Activated T-helper 1 cell treated with anti-CD3 and anti-CD28 coated beads, Interleukin-12 subunit alpha, Interleukin-12 subunit beta, Interleukin-2, Interleukin-4 antibody, amounts not matched to agents 30 ng/mL and 10 ng/mL and 1 ng/mL, durations not matched to agents 14 hours and 24 hours and 36 hours (primary cell): ENCODE measurements around the gene ZSWIM4. TPM values are rescaled to one million over a fixed set of nuclear protein-coding genes. Genes with fewer than 3 reads are reported as not detected.
A peak's percentile ranks its signal among the peaks of the same experiment; 100 is the strongest.
"Not testable (repeated sequence)": the region's sequence is repeated elsewhere in the genome, so short reads cannot be mapped to it uniquely, and the experiment has no call there.

Experiments
- DNase-seq: peaks from one replicate; pipeline ENCODE4 v3.0.0; 2021; ENCODE audit warnings: low spot score
- H3K27ac Mint-ChIP-seq: one replicate; pipeline ENCODE4 v1.8.0; 2021; ENCODE audit warnings: mild to moderate bottlenecking, mixed read lengths
- H3K27me3 Mint-ChIP-seq: one replicate; pipeline ENCODE4 v1.8.0; 2022; ENCODE audit warnings: mild to moderate bottlenecking, moderate library complexity, mixed read lengths; ENCODE audit not compliant: insufficient read depth
- H3K36me3 Mint-ChIP-seq: one replicate; pipeline ENCODE4 v1.8.0; 2021; ENCODE audit warnings: low read depth, mixed read lengths
- H3K4me1 Mint-ChIP-seq: one replicate; pipeline ENCODE4 v1.8.0; 2021; ENCODE audit warnings: low read depth, mixed read lengths
- H3K4me3 Mint-ChIP-seq: one replicate; pipeline ENCODE4 v1.8.0; 2021; ENCODE audit warnings: mild to moderate bottlenecking, moderate library complexity, mixed read lengths
- H3K9me3 Mint-ChIP-seq: one replicate; pipeline ENCODE4 v1.8.0; 2021; ENCODE audit warnings: mixed read lengths
- intact Hi-C: fragments of 100-400 bp; cut with micrococcal nuclease; formaldehyde crosslinking; loops from one replicate; pipeline ENCODE4 v1.15.1; 2024
- total RNA-seq: library from RNA; stranded (reverse); gene quantifications from 2 replicates; pipeline ENCODE4 v1.2.3, GENCODE V29; 2022

Gene ZSWIM4
- total RNA-seq, 1 donor from 2014 or later: 7.9 TPM

DNA sequence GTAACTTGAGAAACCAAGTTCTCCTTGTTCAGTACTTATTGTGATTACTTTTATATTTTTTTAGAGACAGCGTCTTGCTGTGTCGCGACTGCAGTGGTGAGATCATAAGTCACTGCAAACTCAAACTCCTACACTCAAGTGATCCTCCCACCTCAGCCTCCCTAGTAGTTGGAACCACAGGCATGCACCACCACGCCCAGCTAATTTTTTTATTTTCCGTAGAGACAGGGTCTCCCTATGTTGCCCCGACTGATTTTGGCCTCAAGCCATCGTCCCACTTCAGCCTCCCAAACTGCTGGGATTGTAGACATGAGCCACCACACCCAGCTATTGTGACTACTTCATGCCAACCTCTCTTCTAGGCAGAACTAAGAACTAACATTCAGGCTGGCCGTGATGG, 12.7 kb upstream of the ZSWIM4 start:
- Mint-ChIP-seq H3K4me1 (peaks cover 18% of the 10 kb centered on the region), H3K27me3 (no peaks in the 10 kb centered on the region), H3K4me3 (no peak overlapping the region), H3K9me3 (no peaks in the 10 kb centered on the region), H3K27ac (no peak overlapping the region), H3K36me3 (peaks cover 15% of the 10 kb centered on the region)
- DNase-seq: no peak
- intact Hi-C loops: no loop called here

DNA sequence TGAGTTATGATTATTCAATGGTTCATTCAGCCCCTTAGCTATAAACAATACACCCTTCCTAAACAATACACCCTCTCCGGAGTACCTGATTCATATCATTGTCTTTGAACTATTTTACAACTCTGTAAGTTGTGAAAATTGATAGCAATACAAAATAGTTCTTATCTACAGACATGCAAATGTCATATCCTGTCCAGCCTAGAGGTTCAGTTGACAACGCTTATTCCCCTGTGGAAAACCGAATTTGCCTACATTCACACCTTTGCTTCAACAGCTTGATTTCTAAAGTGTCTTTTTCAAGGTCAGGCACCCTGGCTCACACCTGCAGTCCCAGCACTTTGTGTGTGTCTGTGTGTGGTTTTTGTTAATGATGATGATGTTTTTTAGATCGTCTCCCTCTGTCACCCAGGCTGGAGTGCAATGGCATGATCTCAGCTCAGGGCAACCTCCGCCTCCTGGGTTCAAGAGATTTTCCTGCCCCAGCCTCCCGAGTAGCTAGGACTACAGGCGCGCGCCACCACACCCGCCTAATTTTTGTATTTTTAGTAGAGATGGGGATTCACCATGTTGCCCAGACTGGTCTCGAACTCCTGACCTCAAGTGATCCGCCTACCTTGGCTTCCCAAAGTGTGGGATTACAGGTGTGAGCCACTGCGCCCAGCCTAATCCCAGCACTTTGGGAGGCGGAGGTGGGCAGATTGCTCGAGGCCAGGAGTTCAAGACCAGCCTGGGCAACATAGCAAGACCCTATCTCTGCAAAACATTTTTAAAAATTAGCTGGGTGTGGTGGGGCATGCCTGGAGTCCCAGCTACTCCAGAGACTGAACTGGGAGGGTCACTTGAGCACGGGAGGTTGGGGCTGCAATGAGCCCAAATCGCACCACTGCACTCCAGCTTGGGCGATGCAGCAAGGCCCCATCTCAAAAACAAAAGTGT, 11.4 kb upstream of the ZSWIM4 start:
- H3K36me3 Mint-ChIP-seq: peaks cover 5% of the 10 kb centered on the region
- no peak overlapping the region for H3K4me3 Mint-ChIP-seq
- H3K27me3 Mint-ChIP-seq: no peaks in the 10 kb centered on the region
- DNase-seq: no peak
- no peak overlapping the region for H3K27ac Mint-ChIP-seq
- no peaks in the 10 kb centered on the region for H3K9me3 Mint-ChIP-seq
- intact Hi-C loops: loop anchor here (2.0 kb wide), 1 partner anchor 55 kb away; no protein-coding TSS in a partner anchor
- H3K4me1 Mint-ChIP-seq: peaks cover 26% of the 10 kb centered on the region

- Mint-ChIP-seq H3K4me3 (peak overlapping the region; percentile 15), H3K27me3 (no peaks in the 10 kb centered on the region), H3K4me1 (peaks cover 31% of the 10 kb centered on the region), H3K36me3 (no peaks in the 10 kb centered on the region), H3K27ac (peak overlapping the region; percentile 55), H3K9me3 (no peaks in the 10 kb centered on the region)
- peak; percentile 45 for DNase-seq
- intact Hi-C loops: loop anchor here (1.0 to 5.0 kb wide), 4 partner anchors 10 to 508 kb away; partner anchors contain the start of gene ZSWIM4
These were observed 10.4 kb upstream of the ZSWIM4 start for GRCh38 chr19:13784731-13785452.

GRCh38 chr19:13788991-13789390, 6.3 kb upstream of the ZSWIM4 start:
- Mint-ChIP-seq H3K4me1 (peaks cover 32% of the 10 kb centered on the region), H3K27me3 (no peaks in the 10 kb centered on the region), H3K27ac (peak overlapping the region; percentile 87), H3K36me3 (no peaks in the 10 kb centered on the region), H3K9me3 (no peaks in the 10 kb centered on the region), H3K4me3 (peak overlapping the region; percentile 45)
- intact Hi-C loops: loop anchor here (5.0 kb wide), 1 partner anchor 512 kb away; no protein-coding TSS in a partner anchor
- DNase-seq: peak; percentile 19

GRCh38 chr19:13790354-13790753, 4.9 kb upstream of the ZSWIM4 start:
- peak overlapping the region; percentile 71 for H3K27ac Mint-ChIP-seq

GRCh38 chr19:13793317-13793716, 1.9 kb upstream of the ZSWIM4 start:
- intact Hi-C loops, H3K27me3 Mint-ChIP-seq, H3K36me3 Mint-ChIP-seq, H3K9me3 Mint-ChIP-seq, DNase-seq, H3K27ac Mint-ChIP-seq: not testable (repeated sequence)
- Mint-ChIP-seq H3K4me1 (peaks cover 42% of the 10 kb centered on the region), H3K4me3 (peak overlapping the region; percentile 99)

More at GRCh38 chr19:13790354-13790753, 4.9 kb upstream of the ZSWIM4 start:
- Mint-ChIP-seq H3K4me1 (peaks cover 35% of the 10 kb centered on the region), H3K27me3 (no peaks in the 10 kb centered on the region), H3K4me3 (no peak overlapping the region), H3K36me3 (no peaks in the 10 kb centered on the region), H3K9me3 (no peaks in the 10 kb centered on the region)
- intact Hi-C loops: no loop called here
- no peak for DNase-seq

DNA sequence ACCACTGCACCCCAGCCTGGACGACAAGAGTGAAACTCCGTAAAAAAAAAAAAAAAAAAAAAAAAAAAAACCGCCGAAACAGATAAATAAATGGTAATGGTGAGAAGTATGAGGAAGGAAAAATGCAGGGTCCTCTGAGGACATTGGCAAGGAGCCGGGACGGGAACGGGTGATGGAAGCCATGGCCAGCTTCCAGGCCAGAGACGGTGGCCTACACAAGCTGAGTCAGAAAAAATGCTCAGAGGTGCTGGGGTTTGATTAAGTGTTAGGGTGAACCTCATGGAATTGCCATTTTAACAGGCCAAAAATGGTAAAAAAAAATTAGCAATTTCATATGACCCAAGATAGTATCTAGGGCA, 866 bp upstream of the ZSWIM4 start:
- Mint-ChIP-seq H3K9me3 (no peaks in the 10 kb centered on the region), H3K4me1 (peaks cover 33% of the 10 kb centered on the region), H3K36me3 (no peaks in the 10 kb centered on the region), H3K4me3 (peak overlapping the region; percentile 99), H3K27ac (peak overlapping the region; percentile 93), H3K27me3 (no peaks in the 10 kb centered on the region)
- DNase-seq: no peak
- intact Hi-C loops: no loop called here

GRCh38 chr19:13795595-13796300, 505 bp downstream of the ZSWIM4 start:
- Mint-ChIP-seq H3K36me3 (no peaks in the 10 kb centered on the region), H3K9me3 (no peaks in the 10 kb centered on the region), H3K27ac (peak overlapping the region; percentile 88), H3K27me3 (no peaks in the 10 kb centered on the region), H3K4me3 (peak overlapping the region; percentile 88), H3K4me1 (peaks cover 29% of the 10 kb centered on the region)
- intact Hi-C loops: loop anchor here (1.0 to 5.0 kb wide), 7 partner anchors 10 to 157 kb away; partner anchors contain the start of genes C19orf53 and DCAF15
- no peak for DNase-seq

DNA sequence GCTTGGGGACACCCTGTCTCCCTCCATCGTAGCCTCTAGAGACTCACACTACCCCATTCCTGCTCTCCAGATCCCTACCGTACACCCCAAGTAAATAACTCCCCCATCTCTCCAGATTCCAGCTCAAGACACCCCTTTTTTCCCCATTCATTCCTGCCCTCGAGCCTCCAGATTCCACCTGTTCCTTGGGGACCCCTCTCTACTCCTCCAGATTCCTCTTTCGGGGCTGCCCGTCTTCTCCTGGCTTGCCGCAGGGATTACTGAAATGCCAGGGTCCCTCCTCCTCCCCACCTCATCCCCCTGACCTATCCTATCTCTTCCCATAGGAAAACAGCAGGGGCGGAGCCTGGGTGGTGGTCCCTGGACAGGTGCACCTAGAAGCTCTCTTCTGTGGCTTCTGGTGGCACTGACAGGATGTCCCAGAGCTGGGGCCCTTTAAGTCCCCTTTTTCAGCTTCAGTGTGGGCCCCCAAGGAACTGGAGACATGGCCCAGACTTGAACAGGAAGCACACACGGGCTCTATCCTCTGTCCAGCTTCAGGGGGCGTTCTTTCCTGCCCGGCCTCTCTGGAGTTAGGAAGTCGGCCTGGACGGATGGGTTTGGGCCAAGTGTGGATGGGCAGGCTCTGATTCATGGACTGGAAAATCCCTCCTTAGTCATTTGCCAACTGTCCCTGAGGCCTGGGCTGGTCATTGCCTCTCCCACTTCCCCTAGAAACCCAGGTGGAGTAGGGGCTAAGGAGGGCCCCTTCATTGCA, 1.2 kb downstream of the ZSWIM4 start:
- no peak for DNase-seq
- H3K36me3 Mint-ChIP-seq: peaks cover 6% of the 10 kb centered on the region
- no peaks in the 10 kb centered on the region for H3K9me3 Mint-ChIP-seq
- peak overlapping the region; percentile 88 for H3K27ac Mint-ChIP-seq
- peaks cover 29% of the 10 kb centered on the region for H3K4me1 Mint-ChIP-seq
- H3K4me3 Mint-ChIP-seq: peak overlapping the region; percentile 88
- intact Hi-C loops: loop anchor here (5.0 kb wide), 1 partner anchor 156 kb away; the partner anchor contains the start of gene DCAF15
- no peaks in the 10 kb centered on the region for H3K27me3 Mint-ChIP-seq

DNA sequence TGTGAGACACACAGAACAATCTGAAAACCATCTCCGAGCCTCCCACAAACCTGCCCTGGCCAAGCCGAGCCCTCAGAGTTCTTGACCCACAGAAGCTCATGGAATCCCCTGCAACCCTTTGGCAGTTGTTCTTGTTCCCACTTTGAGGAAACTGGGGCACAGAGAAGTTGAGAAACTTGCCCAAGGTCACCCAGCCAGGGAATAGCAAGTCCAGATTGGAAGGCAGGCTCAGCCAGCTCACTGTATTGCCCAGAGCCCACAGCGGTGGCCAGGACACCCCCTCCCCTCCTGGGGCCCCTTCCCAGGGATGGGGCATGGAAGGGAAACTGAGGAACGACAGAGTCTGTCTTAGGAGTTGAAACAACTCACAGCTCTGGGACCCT, 1.8 kb downstream of the ZSWIM4 start:
- Mint-ChIP-seq H3K4me1 (peaks cover 29% of the 10 kb centered on the region), H3K9me3 (no peaks in the 10 kb centered on the region), H3K27me3 (no peaks in the 10 kb centered on the region), H3K4me3 (peak overlapping the region; percentile 88), H3K36me3 (peaks cover 6% of the 10 kb centered on the region), H3K27ac (peak overlapping the region; percentile 88)
- DNase-seq: no peak
- intact Hi-C loops: loop anchor here (5.0 kb wide), 1 partner anchor 155 kb away; the partner anchor contains the start of gene DCAF15

- no peak for DNase-seq
- peaks cover 8% of the 10 kb centered on the region for H3K36me3 Mint-ChIP-seq
- H3K4me3 Mint-ChIP-seq: no peak overlapping the region
- H3K27ac Mint-ChIP-seq: no peak overlapping the region
- H3K4me1 Mint-ChIP-seq: peaks cover 29% of the 10 kb centered on the region
- H3K9me3 Mint-ChIP-seq: no peaks in the 10 kb centered on the region
- no peaks in the 10 kb centered on the region for H3K27me3 Mint-ChIP-seq
- intact Hi-C loops: loop anchor here (5.0 kb wide), 1 partner anchor 154 kb away; the partner anchor contains the start of gene DCAF15
These were observed 2.6 kb downstream of the ZSWIM4 start for GRCh38 chr19:13797870-13798269.

- H3K9me3 Mint-ChIP-seq: no peaks in the 10 kb centered on the region
- H3K4me3 Mint-ChIP-seq: no peak overlapping the region
- H3K27ac Mint-ChIP-seq: no peak overlapping the region
- H3K36me3 Mint-ChIP-seq: peaks cover 8% of the 10 kb centered on the region
- H3K27me3 Mint-ChIP-seq: no peaks in the 10 kb centered on the region
- intact Hi-C loops: loop anchor here (5.0 kb wide), 1 partner anchor 153 kb away; the partner anchor contains the start of gene DCAF15
- DNase-seq: no peak
- peaks cover 19% of the 10 kb centered on the region for H3K4me1 Mint-ChIP-seq
These were observed 4.4 kb downstream of the ZSWIM4 start for GRCh38 chr19:13799669-13800068.
